Mammary epithelial cell (primary cell): ENCODE results near the gene NFX1.

Experiments
- CTCF ChIP-seq, 2 donors: IDR thresholded peaks in 1 of 2; conservative IDR thresholded peaks in 1 of 2; 2 replicates each; pipeline ENCODE4 v1.5.1; 2011 to 2012; ENCODE audit warnings: inconsistent platforms in 2 of 2, low read length in 2 of 2, mild to moderate bottlenecking in 2 of 2, control low read depth in 1 of 2, low read depth in 1 of 2; ENCODE audit not compliant: insufficient read depth in 1 of 2; ENCODE audit errors: extremely low read depth in 1 of 2
- EZH2 ChIP-seq: IDR thresholded peaks from 2 replicates; pipeline ENCODE4 v1.6.1; 2012; ENCODE audit warnings: low read length, inconsistent platforms, borderline replicate concordance

- TF ChIP-seq CTCF (conservative IDR thresholded peaks at IDR 0.05 in 1 of 2, IDR thresholded peaks at IDR 0.05 in 1 of 2; ENCODE audit: extremely low read depth in 1 of 2, insufficient read depth in 1 of 2, low read depth in 1 of 2, low read length in 2 of 2) (peak; percentile 2 to 10), EZH2 (no peak)
Measured at GRCh38 chr9:33291031-33291397, 698 bp downstream of the NFX1 start.
